ENCODE results near the gene HPD.

The HPD gene

DNA sequence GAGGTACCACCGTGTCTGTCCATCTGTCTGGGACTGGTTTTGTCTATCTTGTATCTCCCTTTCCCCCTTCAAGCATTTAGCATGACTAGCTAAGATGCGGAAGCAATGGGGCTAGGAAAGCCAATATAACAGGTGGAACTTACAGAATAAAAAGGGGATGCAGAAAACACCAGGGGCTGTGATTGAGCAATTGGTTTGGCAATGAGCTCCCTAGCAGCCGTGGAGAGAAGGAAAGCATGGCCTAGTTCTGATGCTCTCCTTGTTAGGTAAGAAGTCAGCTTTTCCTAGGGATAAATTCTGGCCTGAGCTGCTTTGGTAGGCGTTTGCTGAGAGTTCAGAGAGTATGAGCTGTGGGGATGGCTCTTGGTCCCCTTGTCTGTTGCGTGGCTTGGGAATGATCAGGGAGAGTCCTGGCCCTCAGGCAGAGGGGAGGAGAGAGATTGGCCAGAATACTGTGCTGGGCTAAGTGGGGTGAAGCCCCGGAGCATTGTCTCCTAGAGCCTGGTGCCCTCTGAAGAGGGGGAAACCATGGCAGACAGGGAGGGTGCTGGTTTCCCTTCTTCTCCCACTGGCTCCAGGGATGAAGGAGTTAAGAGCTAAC is 47.7 kb downstream of the HPD start:
- DNase-seq (ENCODE audit: low read depth) = no peak

DNA sequence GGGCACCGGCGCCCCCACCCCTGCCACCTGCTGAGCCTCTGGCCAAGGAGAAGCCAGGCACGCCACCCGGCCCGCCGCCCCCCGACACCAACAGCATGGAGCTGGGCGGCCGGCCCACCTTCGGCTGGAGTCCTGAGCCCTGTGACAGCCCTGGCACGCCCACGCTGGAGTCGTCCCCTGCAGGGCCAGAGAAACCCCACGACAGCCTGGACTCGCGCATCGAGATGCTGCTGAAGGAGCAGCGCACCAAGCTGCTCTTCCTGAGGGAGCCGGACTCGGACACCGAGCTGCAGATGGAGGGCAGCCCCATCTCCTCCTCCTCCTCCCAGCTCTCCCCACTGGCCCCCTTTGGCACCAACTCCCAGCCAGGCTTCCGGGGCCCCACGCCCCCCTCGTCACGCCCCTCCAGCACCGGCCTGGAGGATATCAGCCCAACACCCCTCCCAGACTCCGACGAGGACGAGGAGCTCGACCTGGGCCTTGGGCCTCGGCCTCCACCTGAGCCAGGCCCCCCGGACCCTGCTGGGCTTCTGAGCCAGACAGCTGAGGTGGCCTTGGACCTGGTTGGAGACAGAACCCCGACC is 48.3 kb downstream of the HPD start:
- DNase-seq (ENCODE audit: low read depth) = no peak

DNA sequence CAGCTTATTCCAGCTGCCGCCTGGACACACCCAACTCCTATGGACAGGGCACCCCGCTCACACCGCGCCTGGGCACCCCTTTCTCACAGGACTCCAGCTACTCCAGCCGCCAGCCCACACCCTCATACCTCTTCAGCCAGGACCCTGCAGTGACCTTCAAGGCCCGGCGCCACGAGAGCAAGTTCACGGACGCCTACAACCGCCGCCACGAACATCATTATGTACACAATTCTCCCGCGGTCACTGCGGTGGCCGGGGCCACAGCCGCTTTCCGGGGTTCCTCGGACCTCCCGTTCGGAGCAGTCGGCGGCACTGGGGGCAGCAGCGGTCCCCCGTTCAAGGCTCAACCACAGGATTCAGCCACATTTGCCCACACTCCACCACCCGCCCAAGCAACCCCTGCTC is 48.9 kb downstream of the HPD start:
- DNase-seq (ENCODE audit: low read depth) = no peak

GRCh38 chr12:121808623-121809022 is 50.0 kb downstream of the HPD start:
- no peak for DNase-seq (ENCODE audit: low read depth)

GRCh38 chr12:121807642-121808347 is 50.9 kb downstream of the HPD start:
- DNase-seq (ENCODE audit: low read depth) = no peak

- DNase-seq (ENCODE audit: low read depth) = no peak
These were observed 51.9 kb downstream of the HPD start for GRCh38 chr12:121806546-121807423.

DNA sequence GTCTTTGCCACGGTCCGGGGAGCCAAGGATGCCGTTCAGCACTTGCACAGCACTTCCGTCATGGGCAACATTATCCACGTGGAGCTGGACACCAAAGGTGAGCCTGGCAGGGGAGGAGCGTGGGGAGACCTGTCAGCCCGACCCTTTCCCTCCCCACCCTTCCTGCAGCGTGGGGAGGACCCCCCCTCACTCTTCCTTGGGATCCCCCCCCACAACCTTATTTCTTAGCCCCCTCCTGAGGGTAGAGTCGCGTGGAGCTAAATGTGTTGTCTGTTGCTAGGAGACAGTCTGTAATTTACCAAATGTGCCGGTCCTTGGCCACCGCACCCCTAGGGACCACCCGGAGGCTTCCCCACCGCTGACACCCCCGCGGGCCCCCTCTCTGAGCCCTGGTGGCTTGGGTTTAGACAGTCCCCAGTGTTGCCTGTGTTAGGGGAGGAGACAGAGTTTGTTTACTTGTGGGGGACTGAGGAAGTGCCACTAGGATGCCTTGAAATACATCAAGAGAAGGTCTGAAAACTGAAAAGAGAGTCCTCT is 52.6 kb downstream of the HPD start:
- no peak for DNase-seq (ENCODE audit: low read depth)

DNA sequence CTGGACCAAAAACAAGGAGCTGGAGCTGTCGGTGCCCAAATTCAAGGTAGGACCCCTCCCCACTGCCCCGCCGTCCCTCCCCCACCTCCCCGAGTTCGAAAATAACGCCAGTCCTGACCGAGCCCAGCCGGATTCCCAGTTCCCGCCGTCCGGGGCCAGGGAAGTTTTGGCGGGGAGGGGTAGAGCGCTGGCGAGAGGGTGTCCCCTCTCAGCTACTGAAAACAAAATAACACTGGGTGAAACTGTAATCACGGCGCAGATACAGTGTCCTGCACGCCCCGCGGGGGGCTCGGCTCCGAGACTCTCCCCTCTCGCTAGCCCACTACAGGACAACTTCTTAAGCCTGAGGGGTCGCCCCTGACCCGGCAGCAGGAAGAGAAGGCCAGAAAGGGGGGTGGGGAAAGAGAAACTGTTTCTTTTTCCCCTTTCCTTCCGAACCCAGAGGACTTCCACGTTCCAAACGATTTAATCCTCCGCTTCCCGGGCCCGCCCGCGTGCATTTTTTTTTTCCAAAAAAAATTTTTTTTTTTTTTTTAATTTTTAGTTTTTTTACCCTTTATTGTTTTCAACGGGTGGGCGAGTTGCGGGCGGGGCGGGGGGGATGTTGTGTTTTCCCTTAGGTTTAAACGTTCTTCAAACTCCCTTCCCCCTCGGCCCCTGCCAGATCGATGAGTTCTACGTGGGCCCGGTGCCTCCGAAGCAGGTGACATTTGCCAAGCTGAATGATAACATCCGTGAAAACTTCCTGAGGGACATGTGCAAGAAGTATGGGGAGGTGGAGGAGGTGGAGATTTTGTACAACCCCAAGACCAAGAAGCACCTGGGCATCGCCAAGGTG is 53.3 kb downstream of the HPD start:
- DNase-seq (ENCODE audit: low read depth) = no peak

- peak; percentile 63 for DNase-seq (ENCODE audit: low read depth)
These were observed 54.1 kb downstream of the HPD start for GRCh38 chr12:121804417-121805111.

DNA sequence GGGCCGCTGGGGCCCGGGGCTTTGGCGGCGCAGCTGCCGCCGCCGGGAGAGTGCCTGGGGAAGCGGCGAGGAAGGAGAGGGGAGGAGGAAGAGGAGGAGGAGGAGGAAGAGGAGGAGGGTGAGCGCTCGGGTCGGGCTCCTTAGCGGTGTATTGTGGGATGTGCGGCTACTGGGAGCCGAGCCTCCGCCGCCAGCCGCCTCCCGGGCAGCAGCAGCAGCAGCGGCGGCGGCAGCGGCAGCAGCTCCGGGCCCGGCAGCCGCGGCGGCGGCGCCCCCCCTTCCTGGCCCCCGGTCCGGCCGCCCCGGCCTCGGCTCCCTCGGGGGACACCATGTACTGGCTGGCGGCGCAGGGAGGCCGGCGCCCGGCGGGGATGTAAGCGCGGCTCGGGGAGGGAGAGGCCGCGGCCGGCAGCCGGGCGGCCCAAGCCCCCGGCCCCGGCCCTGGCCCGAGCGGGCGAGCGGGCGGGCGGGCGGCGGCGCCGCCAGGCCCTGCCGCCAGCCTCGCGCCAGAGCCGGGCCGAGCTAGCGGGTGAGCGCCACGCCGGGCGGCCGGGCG is 54.7 kb downstream of the HPD start, which contains the start of gene SETD1B:
Gene SETD1B (plus strand): TSS at position 149 of the 556 bp plus-strand sequence. CDS start 729 bp downstream, outside the sequence.
- DNase-seq (ENCODE audit: low read depth) = no peak

DNA sequence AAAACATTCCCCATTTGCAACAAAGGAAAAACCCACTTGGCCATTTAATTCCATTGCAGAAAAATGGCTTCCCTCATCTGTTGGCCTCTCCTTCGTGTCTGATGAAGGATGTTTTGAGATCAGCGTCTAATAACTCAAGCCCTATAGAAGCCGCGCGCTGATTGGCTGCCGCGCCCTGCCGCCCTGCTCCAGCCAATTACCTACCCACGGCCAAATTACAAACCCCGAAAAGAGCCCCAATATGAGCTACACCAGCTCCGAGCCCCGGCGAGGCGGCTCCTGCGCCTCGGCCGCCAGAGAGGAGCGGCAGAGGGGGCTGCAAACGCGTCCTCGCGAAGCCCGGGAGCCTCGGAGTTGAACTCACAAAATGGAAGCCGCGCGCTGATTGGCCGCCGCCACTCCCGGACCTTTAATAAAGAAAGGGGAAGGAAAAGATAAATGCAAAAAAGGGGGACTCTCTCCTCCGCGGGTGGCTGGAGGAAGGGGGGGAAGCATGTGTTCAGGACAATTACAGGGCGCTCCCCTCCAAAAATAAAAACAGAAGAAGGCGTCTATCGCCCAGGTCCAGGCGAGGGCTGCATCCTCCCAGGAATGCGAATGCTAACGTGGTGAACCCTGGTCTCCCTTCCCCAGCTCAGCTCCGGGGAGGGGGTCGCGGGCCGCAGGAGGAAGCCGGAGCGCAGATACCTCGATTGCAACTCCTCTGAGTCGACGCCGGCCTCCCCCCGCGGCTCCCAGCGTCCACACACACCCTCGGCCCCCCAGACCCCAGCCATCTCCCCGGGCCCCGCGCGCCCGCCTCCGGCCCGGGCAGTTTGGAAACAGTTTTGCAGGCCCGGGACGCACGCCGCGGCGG is 55.6 kb downstream of the HPD start:
- DNase-seq (ENCODE audit: low read depth) = peak; percentile 75

DNA sequence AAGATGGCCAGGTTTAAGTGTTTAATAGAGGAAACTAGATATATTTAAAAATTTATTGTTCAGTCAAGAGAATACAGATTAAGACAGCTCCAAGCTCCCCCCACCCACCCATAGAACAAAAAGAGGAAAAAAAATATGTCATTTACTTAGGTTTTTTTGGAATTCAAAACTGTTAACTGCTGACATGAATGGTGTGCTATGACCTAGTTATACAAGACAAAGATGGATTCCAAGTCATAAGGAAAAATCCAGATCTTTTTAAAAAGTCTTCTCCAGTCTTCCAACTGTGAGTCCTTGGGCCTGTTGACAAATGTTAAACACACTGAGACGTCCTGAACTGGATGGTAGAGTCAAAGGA is 56.2 kb downstream of the HPD start:
- DNase-seq (ENCODE audit: low read depth) = no peak

GRCh38 chr12:121801595-121802484 is 56.8 kb downstream of the HPD start:
- DNase-seq (ENCODE audit: low read depth) = no peak

DNA sequence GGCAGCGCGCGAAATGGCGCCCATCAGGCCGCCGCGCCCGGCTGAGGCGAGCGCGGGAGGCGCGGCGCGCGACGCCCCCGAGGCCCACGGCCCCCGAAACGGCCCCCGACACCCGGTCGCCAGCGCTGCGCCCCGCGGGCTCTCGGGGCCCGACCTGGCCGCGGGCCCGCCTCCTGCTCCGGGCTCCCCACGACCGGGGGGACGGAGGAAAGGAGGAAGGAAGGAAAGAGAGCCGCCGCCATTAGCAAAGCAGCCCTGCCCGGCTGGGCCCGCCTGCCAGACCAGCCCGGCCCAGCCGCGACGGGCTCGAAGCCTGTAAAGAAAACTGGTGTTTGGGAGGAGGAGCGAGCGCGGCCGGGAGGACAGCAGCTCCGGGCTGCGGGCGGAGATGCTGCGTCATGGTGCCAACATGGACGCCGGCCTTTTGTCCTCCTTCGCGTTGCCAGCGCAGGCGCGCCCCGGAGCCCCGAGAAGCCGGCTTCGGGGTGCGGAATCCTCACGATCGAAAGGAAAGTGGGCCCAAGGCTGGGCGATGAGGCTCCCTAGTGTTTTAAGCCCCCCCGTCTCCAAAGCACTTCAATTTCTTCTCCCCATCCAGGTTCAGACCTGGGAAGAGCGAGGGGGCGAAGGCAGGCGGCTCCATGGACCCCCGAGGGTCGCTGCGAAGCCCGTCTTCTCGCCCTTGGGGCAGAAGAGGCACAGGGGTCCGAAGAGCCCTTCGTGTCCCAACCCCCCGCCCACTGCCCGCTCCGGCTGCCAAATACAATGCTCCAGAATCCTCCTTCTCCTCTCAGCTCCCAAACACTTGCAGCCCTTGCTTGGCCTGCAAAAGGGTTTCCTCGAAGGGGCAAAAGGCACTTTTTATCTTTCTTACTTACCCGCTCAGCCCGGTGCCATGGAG is 57.7 kb downstream of the HPD start:
- DNase-seq (ENCODE audit: low read depth) = peak; percentile 68

GRCh38 chr12:121799842-121800693 is 58.6 kb downstream of the HPD start:
- peak; percentile 71 for DNase-seq (ENCODE audit: low read depth)

GRCh38 chr12:121799156-121799841 is 59.4 kb downstream of the HPD start:
- no peak for DNase-seq (ENCODE audit: low read depth)

Measured in activated T-helper 1 cell treated with Interleukin-2 at 50 U/mL for 16 hours (primary cell).